OCI-LY3 (cell line): ENCODE data around the gene GK.
"Not testable (repeated sequence)": the region's sequence is repeated elsewhere in the genome, so short reads cannot be mapped to it uniquely, and the experiment has no call there.

Experiments
- EZH2phosphoT487 ChIP-seq: fragments of 200-600 bp; shearing (Covaris generic); IDR thresholded peaks from 2 replicates; pipeline ENCODE4 v1.6.1; 2018; ENCODE audit warnings: antibody characterized with exemption, mixed run types, low read depth
- TF ChIP-seq, protein P1 (sequence below): fragments of 200-600, 300-600 bp; sonication (generic); IDR thresholded peaks from 2 replicates; pipeline ENCODE4 v1.5.1; 2014; ENCODE audit warnings: antibody characterized with exemption, low read length, low read depth

DNA sequence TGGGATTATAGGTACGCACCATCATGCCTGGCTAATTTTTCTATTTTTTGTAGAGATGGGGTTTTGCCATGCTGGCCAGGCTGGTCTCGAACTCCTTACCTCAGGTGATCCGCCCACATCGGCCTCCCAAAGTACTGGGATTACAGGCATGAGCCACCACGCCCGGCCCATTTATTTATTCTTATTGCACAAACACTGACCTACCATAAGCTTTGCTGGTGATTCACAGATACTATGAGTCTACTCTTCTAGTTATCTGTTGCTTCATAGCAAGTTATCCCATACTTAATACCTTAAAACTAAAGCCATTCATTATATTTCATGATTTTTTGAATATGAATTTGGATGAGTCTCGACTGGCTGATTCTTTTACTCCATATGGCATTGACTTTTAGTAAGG, 120.5 kb downstream of the GK start:
- TF ChIP-seq, protein P1, sequence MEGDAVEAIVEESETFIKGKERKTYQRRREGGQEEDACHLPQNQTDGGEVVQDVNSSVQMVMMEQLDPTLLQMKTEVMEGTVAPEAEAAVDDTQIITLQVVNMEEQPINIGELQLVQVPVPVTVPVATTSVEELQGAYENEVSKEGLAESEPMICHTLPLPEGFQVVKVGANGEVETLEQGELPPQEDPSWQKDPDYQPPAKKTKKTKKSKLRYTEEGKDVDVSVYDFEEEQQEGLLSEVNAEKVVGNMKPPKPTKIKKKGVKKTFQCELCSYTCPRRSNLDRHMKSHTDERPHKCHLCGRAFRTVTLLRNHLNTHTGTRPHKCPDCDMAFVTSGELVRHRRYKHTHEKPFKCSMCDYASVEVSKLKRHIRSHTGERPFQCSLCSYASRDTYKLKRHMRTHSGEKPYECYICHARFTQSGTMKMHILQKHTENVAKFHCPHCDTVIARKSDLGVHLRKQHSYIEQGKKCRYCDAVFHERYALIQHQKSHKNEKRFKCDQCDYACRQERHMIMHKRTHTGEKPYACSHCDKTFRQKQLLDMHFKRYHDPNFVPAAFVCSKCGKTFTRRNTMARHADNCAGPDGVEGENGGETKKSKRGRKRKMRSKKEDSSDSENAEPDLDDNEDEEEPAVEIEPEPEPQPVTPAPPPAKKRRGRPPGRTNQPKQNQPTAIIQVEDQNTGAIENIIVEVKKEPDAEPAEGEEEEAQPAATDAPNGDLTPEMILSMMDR = not testable (repeated sequence)
- TF ChIP-seq EZH2phosphoT487 = not testable (repeated sequence)
